ENCODE measurements around the gene MAGEB5. TPM values are rescaled to one million over a fixed set of nuclear protein-coding genes. Genes with fewer than 3 reads are reported as not detected.
A peak's percentile ranks its signal among the peaks of the same experiment; 100 is the strongest.

Gene MAGEB5
- total and polyA plus RNA-seq, 2 donors from 2014 or later: not detected

DNA sequence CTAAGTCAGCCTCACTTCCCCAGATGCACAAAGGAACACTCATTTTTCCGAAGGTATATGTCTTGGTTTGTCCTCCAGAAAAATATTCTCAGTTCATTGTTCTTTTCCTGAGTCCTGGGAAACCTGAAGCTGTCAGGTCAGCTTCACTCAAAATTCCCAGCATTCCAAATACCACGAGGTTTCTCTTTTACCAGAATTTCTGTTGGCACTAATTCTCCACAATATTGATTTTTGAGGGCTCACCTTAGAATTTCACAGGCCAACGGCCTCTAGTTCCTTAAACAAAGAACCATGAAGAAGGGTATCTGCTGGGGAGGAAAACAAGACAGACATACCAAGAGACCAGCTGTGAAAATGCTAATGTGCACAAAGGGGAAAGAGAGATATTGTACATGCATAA is 8.0 kb upstream of the MAGEB5 start:
- no peak for FAIRE-seq
- Histone ChIP-seq H3K9me3 (ENCODE audit: control insufficient read depth in 2 of 3, insufficient read depth in 1 of 3, low read length in 3 of 3) (no peaks in the 10 kb centered on the region), H3K27ac (ENCODE audit: low read depth in 2 of 2, low read length in 2 of 2) (no peak overlapping the region), H3K9ac (ENCODE audit: low read length in 3 of 3) (no peak overlapping the region), H3K4me3 (ENCODE audit: low read length in 3 of 3) (no peak overlapping the region), H3K27me3 (ENCODE audit: control insufficient read depth, insufficient read depth, low read length) (no peaks in the 10 kb centered on the region), H3K36me3 (ENCODE audit: control insufficient read depth in 2 of 3, insufficient read depth in 3 of 3, low read length in 3 of 3) (no peaks in the 10 kb centered on the region), H3K4me1 (ENCODE audit: control insufficient read depth in 2 of 3, insufficient read depth in 2 of 3, low read depth in 1 of 3, low read length in 3 of 3) (no peaks in the 10 kb centered on the region)
- DNase-seq: no peak
- intact Hi-C loops (cut with DNase I): no loop called here
- TF ChIP-seq, protein P1, sequence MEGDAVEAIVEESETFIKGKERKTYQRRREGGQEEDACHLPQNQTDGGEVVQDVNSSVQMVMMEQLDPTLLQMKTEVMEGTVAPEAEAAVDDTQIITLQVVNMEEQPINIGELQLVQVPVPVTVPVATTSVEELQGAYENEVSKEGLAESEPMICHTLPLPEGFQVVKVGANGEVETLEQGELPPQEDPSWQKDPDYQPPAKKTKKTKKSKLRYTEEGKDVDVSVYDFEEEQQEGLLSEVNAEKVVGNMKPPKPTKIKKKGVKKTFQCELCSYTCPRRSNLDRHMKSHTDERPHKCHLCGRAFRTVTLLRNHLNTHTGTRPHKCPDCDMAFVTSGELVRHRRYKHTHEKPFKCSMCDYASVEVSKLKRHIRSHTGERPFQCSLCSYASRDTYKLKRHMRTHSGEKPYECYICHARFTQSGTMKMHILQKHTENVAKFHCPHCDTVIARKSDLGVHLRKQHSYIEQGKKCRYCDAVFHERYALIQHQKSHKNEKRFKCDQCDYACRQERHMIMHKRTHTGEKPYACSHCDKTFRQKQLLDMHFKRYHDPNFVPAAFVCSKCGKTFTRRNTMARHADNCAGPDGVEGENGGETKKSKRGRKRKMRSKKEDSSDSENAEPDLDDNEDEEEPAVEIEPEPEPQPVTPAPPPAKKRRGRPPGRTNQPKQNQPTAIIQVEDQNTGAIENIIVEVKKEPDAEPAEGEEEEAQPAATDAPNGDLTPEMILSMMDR (IDR thresholded peaks at IDR 0.05; ENCODE audit: borderline replicate concordance, extremely low read depth, insufficient read depth): no peak

DNA sequence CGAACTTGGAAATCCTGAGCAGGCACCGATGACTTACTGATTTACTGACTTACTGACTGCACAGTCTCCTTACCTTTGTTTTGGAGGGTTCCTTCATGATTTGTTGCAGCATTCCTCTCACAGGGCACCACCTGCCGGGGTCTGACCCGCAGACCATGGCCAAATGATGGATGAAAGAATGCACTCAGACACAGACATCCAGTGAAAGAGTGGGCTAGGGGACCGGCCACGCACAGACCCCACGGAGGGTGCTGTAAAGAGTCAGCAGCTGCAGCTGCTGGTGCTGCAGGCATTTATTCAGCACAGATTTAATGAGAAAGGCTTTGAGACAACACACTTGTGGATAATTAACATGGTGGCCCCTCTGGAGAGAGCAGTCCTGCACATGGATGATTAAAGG is 3.4 kb downstream of the MAGEB5 start:
- Histone ChIP-seq H3K4me3 (ENCODE audit: low read length in 3 of 3) (no peak overlapping the region), H3K36me3 (ENCODE audit: control insufficient read depth in 2 of 3, insufficient read depth in 3 of 3, low read length in 3 of 3) (no peaks in the 10 kb centered on the region), H3K27me3 (ENCODE audit: control insufficient read depth, insufficient read depth, low read length) (no peaks in the 10 kb centered on the region), H3K9me3 (ENCODE audit: control insufficient read depth in 2 of 3, insufficient read depth in 1 of 3, low read length in 3 of 3) (no peaks in the 10 kb centered on the region), H3K27ac (ENCODE audit: low read depth in 2 of 2, low read length in 2 of 2) (no peak overlapping the region), H3K4me1 (ENCODE audit: control insufficient read depth in 2 of 3, insufficient read depth in 2 of 3, low read depth in 1 of 3, low read length in 3 of 3) (no peaks in the 10 kb centered on the region), H3K9ac (ENCODE audit: low read length in 3 of 3) (no peak overlapping the region)
- TF ChIP-seq, protein P1 (IDR thresholded peaks at IDR 0.05; ENCODE audit: borderline replicate concordance, extremely low read depth, insufficient read depth): no peak
- FAIRE-seq (no peak), DNase-seq (peak in 3 of 5 donors; percentile 9 to 12 (median 10))
- intact Hi-C loops (cut with DNase I): no loop called here

DNA sequence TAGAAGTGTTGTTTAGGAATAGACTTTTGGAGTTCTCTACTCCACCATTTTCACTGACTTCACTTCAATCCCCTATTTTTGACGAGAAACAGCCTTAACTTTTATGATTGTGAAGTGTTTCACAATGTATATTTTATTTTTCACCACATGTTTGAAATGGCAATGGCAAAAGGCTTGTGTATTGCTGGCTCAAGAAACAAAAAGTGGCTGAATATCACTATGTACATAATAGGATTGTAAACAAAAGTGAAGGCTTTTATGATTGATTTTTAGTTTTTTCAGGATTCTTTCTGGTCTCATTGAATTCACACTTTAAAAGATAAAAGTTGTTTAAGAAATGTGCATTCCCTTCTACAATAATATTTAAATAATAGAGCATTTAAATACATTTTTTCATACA is 18.2 kb downstream of the MAGEB5 start:
- DNase-seq: no peak
- FAIRE-seq: peak; percentile 57
- Histone ChIP-seq H3K27me3 (ENCODE audit: control insufficient read depth, insufficient read depth, low read length) (peaks cover 3% of the 10 kb centered on the region), H3K27ac (ENCODE audit: low read depth in 2 of 2, low read length in 2 of 2) (no peak overlapping the region), H3K4me1 (ENCODE audit: control insufficient read depth in 2 of 3, insufficient read depth in 2 of 3, low read depth in 1 of 3, low read length in 3 of 3) (no peaks in the 10 kb centered on the region), H3K9me3 (ENCODE audit: control insufficient read depth in 2 of 3, insufficient read depth in 1 of 3, low read length in 3 of 3) (no peaks in the 10 kb centered on the region), H3K9ac (ENCODE audit: low read length in 3 of 3) (no peak overlapping the region), H3K36me3 (ENCODE audit: control insufficient read depth in 2 of 3, insufficient read depth in 3 of 3, low read length in 3 of 3) (no peaks in the 10 kb centered on the region), H3K4me3 (ENCODE audit: low read length in 3 of 3) (no peak overlapping the region)
- intact Hi-C loops (cut with DNase I): no loop called here
- TF ChIP-seq, protein P1 (IDR thresholded peaks at IDR 0.05; ENCODE audit: borderline replicate concordance, extremely low read depth, insufficient read depth): no peak

DNA sequence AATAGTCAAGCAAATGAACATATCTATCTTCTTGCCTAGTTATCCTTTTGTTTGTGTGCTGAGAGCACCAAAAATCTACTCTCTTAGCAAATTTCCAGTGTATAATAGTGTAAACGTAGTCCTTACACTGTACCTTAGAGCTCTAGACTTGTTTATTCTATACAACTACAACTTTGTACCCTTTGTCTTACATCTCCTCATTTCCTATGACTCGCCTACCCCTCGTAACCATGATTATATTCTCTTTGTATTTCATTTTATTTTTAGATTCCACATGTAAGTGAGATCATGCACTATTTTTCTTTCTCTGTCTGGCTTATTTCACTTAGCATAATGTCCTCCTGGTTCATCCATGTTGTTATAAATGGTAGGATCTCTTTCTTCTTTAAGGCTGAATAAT is 37.6 kb downstream of the MAGEB5 start:
- TF ChIP-seq, protein P1 (IDR thresholded peaks at IDR 0.05; ENCODE audit: borderline replicate concordance, extremely low read depth, insufficient read depth): no peak
- no peaks in the 10 kb centered on the region for H3K9me3 ChIP-seq (ENCODE audit: control insufficient read depth in 2 of 3, insufficient read depth in 1 of 3, low read length in 3 of 3)
- DNase-seq (no peak), FAIRE-seq (no peak)
- H3K4me1 ChIP-seq (ENCODE audit: control insufficient read depth in 2 of 3, insufficient read depth in 2 of 3, low read depth in 1 of 3, low read length in 3 of 3): no peaks in the 10 kb centered on the region
- no peaks in the 10 kb centered on the region for H3K27me3 ChIP-seq (ENCODE audit: control insufficient read depth, insufficient read depth, low read length)
- intact Hi-C loops (cut with DNase I): no loop called here
- no peak overlapping the region for H3K4me3 ChIP-seq (ENCODE audit: low read length in 3 of 3)
- no peak overlapping the region for H3K27ac ChIP-seq (ENCODE audit: low read depth in 2 of 2, low read length in 2 of 2)
- H3K36me3 ChIP-seq (ENCODE audit: control insufficient read depth in 2 of 3, insufficient read depth in 3 of 3, low read length in 3 of 3): no peaks in the 10 kb centered on the region
- no peak overlapping the region for H3K9ac ChIP-seq (ENCODE audit: low read length in 3 of 3)
